Cardiac septum (tissue), 1 donor: ENCODE results near the gene LATS2. TPM values are rescaled to one million over a fixed set of nuclear protein-coding genes. Genes with fewer than 3 reads are reported as not detected.

Source experiments
- DNase-seq: peaks from one replicate; pipeline ENCODE4 v3.0.0-alpha.2; 2020; ENCODE audit warnings: low spot score
- intact Hi-C: fragments of 100-400 bp; cut with DNase I; formaldehyde crosslinking; loops from one replicate; pipeline ENCODE4 v1.14.0; 2022
- long read RNA-seq: library from polyadenylated mRNA; unstranded; transcript quantifications from one replicate; pipeline ENCODE4 v2.0.0, GENCODE V29; 2021
- total RNA-seq: library from RNA; stranded (reverse); fragmentation: NEBNext Ultra II Directional; extraction: Animal tissue kit (Norgen Biotek cat#: 25700); gene quantifications from one replicate; pipeline ENCODE4 v1.2.1, GENCODE V29; 2021
- donor health status: DM: no; HTN: no; CAD: no.

LATS2 gene
- 27.8 TPM for total RNA-seq
- long read RNA-seq, full-length matches to known transcripts = 2 of 20 reads
- long read RNA-seq, partial matches to known transcripts = 5 of 20 reads
- long read RNA-seq, other reads (novel, unspliced or antisense) = 13 of 20 reads

DNA sequence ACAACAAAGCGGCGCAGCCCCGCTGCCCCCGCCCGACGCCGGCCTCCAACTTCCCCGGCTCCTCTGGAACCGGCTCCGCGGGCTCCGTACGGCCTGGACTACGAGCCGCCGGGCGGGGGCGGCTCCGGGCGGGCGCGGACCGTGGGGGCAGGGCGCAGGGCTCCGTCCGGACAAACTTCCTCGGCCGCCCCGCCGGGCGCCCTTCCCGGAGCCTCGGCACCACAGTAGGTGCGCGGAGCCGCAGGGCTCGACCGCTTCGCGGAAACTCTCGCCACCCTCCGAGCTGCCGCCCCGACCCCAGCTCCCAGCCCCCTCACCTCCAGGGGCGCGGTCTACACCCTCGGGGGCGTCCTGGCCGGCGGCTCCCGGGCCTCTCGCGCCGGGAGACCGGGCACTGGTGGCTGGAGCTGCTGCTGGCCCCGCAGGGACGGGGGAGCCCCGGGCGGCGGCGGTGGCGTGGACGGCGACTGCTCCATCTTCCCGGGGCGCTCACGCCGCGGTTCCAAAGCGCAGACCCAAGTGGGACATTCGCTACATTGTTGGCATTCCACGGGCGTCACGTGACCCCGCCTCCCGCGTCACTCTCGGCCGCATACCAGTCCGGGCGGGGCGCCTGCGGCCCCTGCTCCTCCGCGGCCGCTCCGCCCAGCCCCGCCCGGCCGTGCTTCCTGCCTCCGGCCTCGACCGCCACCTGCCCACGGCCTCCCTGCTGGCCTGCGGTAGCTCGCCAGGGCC, at the start of gene LATS2:
TSS of gene LATS2 (minus strand) at position 558 of the 735 bp plus-strand sequence. CDS start 15,560 bp downstream, outside the sequence.
- intact Hi-C loops = loop anchor here (2.0 to 5.0 kb wide), 2 partner anchors 26 to 119 kb away; no protein-coding TSS in a partner anchor
- peak; percentile 99 for DNase-seq

DNA sequence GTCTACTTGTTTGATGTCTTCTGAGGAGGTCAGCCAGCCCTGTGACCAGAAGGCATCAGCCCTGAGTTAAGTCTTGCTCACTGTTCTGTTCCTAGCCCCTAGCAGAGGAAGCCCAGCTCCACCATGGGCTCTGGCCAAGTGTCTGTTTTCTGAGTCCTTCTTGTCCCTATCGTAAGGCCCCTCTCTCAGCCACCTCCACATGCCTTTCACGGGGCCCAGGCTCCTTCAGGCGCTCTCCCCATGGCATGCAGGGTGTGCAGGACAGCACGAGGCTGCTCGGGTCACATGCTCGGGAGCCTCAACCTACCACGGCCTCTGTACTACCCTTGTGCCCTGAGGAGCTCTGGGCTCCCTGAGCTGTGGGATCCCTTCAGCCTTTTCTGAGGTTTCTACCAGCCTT, 47.8 kb upstream of the LATS2 start:
- no peak for DNase-seq
- intact Hi-C loops = no loop called here

DNA sequence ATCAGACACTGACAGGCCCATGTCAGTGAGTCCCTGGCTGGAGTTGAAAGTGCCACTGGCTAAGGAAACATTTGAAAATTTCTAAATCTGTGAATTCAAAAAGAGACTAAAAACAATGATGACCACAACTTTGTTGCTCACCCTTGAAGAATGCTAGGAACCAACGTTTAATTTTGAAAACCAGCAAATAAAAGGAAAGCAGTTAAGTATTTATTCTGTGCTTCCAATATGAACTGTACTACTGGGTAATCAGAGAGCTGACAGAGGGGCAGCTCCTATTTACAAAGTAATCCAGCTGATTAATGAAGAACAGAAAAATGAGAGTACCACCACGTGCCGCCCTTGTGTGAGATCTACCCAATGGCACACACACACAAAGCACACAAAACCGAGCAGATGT, 44.7 kb upstream of the LATS2 start:
- intact Hi-C loops = no loop called here
- DNase-seq = no peak

DNA sequence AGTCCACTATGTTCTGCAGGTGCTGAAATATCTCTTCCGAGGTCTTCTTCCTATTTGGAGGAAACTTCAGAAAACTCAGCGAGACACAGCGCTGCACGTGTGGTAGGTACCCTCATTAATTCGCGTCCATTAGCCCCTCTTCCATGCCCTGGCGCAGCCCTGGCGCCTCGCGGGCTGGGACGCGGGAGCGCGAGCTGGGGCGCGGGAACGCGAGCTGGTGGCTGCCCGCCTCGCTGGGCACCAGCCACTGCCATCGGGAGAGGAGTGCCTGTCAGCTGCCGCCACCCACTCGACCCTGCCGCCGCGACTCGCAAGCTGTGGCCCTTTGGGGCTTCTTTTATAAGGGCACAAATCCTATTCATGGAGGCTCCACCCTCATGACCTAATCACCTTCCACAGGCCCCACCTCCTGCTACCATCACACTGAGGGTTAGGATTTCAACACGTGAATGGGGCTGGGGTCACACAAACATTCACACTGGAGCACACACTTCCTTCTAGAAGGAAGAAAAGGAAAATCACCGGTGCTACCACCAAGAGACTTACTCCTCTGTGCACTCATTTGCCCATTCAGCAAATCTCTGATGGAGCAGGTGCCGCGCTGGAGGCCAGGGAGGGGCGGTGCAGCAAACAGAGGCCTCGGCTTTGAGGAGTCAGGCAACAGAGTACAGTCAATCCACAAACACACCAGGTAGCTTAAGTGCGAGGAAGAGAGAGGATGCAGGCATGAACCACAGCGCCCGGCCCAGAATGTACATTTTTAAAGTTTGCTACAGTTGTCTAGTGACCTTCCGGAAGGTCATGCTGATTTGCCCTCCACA, 43.0 kb upstream of the LATS2 start:
- no peak for DNase-seq
- intact Hi-C loops = no loop called here

DNA sequence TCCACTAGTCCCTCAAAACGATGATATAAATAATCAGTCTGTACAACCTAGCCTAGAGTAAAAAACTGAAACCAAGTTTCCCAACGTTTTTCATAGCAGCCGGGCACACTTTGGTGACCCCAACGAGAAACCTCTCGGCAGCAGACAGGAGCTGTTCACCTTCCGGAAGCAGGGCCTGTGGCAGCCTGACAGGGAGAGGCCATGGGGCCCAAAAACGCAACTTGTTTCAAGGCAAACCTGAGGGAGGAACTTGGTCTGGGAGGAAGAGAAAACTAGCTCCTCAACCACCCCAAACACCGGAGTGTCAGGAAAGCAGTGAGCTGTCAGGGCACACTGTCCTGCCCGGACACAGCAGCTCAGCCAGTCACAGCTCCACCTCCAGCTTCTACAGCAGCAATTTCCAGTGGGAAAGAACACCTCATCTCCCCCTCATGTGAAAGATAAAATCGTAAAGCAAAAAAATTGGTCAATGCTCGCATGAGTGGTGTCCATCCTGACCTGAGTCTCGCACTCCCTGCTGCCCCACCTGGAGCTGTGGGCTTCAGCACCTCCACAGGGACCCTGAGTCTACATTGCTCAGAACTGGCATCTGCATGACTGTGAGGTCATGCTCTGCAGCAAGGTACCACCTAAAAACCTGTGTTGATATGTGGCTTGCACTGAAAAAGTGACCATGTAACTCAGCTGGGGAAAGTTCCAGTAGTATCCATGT, 40.6 kb upstream of the LATS2 start:
- DNase-seq = no peak
- intact Hi-C loops = no loop called here

DNA sequence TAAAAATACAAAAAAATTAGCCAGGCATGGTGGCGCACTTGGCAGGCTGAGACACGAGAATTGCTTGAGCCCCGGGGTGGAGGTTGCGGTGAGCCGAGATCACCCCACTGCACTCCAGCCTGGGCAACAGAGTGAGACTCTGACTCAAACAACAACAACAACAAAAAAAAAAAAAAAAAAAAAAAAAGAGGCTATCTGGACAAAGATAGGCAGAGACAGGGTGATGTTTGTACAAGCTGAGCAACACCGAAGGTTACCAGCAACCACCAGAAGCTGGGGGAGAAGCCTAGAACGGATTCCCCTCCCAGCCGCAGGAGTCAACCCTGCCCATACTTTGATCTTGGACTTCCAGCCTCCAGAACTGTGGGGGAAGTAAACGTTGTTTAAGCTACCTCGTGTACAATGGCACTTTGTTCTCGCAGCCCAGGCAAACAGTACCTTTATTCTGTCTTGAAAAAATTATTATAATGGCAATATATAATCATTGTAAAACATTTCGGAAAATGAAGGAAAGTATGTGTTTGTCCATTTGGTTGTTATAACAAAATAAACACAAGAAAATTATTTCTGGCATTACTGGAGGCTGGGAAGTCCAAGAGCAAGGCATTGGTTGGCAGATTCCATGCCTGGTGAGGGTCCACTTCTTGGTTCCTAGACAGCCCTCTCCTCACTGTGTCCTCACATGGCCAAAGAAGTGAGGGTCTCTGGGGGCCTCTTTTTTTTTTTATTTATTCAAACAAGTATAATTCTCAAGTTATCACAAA, 39.8 kb upstream of the LATS2 start:
- intact Hi-C loops = no loop called here
- DNase-seq = no peak

DNA sequence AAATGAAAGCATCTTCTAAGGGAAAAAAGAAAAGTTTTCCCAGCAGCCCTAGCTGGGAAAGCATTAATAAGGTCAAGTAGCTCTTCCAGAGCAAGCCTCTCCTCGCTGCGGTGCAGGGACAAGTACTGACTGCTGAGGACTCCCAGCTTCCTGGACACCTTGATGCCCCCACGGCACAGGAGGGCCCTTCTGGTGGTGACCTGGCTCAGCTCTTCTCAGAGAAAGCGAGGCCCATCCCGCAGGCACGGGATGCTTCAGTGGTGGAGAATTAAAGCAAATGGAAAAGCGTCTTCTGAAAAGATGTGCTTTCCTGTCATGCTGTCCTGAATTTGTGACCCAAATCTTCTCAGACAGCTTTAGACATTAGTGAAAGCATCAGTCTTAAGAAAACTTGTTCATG, 38.8 kb upstream of the LATS2 start:
- intact Hi-C loops = no loop called here
- no peak for DNase-seq

DNA sequence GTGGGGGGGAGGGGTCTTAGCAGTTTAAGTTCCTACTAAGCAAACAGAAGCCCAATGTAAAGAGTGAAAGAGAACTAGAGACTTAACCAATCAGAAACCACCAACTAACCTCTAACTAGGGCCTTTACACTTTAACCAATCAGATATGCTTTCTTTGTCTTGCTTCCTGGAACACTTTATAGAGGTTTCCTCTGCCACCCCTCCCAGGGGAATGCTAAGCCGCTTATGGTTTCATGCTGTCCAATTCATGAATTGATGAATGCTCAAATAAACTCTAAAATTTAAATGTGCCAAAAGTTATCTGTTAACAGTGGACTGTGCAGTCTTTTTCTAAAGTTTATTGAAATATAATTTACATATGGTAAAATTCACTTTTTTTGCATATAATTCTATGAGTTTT, 33.9 kb upstream of the LATS2 start:
- no peak for DNase-seq
- intact Hi-C loops = no loop called here

DNA sequence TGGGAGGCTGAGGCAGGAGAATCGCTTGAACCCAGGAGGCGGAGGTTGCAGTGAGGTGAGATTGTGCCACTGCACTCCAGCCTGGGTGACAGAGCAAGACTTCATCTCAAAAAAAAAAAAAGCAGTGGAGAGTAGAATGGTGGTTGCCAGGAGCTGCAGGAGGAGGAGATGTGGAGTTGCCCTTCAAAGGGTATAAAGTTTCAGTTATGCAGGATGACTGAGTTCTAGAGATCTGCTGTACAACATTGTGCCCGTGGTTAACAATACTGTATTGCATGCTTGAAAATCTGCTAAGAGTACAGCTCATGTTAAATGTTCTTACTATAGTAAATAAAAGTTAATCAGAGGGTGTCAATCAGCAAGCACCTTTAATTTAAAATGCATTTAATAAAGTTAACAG, 28.4 kb upstream of the LATS2 start:
- intact Hi-C loops = no loop called here
- DNase-seq = no peak

DNA sequence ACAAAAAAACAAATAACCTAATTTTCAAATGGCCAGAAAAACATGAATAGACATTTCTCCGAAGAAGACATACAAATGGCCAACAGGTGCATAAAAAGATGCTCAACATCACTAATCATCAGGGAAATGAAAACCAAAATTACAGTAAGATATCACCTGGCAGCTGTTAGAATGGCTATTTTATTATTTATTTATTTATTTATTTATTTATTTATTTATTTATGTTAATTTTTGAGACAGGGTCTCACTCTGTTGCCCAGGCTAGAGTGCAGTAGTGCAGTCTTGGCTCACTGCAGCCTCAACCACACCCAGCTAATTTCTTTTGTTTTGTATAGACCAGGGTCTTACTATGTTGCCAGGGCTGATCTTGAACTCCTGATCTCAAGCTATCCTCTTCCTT, 27.1 kb upstream of the LATS2 start:
- DNase-seq = no peak
- intact Hi-C loops = no loop called here

DNA sequence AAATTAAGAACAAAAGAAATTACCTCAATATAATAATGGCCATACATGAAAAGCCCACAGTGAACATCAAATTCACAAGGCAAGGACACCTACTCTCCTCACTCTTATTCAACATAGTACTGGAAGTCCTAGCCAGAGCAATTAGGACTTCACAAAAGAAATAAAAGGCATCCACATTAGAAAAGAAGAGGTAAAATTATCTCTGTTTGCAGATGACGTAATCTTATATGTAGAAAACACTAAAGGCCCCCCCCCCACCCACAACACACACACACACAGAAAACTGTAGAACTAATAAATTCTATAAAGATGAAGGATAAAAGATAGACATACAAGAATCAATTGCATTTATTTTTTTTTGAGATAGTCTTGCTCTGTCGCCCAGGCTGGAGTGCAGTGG, 25.5 kb upstream of the LATS2 start:
- intact Hi-C loops = no loop called here
- DNase-seq = no peak

DNA sequence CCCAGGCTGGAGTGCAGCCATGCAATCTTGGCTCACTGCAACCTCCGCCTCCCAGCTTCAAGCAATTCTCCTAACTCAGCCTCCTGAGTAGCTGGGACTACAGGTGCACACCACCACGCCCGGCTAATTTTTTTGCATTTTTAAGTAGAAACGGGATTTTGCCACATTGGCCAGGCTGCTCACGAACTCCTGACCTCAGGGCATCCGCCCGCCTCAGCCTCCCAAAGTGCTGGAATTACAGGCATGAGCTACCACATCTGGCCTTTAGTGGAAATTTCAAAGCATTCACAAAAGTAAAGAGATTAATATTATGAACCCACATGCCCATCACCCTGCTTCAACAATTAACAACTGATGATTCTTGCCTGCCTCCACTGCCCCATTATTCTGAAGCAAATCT, 20.5 kb upstream of the LATS2 start:
- intact Hi-C loops = no loop called here
- no peak for DNase-seq

DNA sequence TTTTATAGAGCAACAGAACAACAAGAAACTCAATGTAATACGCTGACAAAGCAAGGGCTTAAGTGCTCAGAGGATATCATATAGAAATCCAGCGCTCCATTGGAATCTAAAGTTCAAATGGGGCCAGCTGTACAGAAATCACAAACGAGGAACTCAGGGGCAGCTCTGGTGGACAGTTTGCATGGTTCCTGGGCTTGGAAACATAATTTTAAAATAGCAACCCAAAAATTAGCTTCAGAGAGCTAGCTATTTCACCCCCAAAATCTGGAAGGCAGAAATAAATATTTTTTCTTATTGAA, 19.2 kb upstream of the LATS2 start:
- intact Hi-C loops = no loop called here
- no peak for DNase-seq

DNA sequence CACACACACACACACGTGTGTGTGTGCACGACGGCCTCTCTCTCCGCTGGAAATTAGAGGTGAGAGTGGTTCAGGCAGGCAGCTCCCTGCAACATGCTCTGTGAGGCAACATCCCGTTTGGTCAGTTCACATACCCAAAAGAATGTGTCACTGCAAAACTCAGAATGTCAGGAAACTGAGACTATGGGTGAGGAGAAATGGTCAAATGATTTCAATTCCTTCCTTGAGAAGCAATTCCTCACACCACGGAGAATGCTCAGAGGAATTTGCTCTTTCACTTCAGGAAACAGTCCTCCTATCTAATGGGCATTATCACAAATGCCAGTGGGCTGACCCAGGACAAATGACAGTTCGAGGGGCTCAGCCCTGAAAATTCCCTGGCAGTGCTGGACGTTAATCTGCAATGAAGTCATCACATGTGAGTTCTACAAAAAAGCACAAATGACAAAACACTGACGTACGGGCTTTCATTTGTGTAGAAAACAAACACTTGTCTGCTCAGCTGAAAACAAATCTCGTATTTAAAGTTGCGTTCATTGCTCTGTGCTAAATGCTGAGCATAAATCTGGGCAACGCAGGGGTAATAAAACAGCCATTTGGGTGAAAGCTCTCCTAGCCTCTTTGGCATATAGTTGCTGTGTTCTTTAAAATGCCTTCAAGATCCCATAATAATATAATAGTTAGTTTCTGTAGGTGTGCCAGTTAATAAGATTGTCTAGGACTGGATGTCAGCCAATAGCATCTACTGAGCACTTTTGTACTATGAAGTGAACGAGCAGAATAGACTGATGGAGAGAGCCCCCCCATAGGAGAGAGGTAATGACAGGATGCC, 18.6 kb upstream of the LATS2 start:
- intact Hi-C loops = no loop called here
- DNase-seq = no peak

DNA sequence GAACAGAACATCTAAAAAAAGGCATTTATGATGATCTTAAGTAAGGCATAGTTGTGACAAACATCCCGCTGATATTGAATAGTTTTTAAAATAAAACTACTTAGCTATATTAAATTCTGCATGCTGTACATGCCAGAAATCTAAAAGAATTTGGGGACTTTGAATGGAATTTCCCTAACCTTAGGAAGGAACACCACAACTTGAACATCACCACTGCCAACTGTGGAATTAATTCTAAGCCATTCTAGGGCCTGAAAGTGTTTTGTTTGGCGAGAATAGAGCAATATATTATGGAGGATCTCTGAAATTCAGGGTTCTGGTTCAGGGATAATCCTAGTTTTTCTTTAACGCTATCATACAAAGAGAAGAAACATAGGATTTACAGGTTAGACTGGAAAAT, 17.8 kb upstream of the LATS2 start:
- intact Hi-C loops = no loop called here
- DNase-seq = no peak

DNA sequence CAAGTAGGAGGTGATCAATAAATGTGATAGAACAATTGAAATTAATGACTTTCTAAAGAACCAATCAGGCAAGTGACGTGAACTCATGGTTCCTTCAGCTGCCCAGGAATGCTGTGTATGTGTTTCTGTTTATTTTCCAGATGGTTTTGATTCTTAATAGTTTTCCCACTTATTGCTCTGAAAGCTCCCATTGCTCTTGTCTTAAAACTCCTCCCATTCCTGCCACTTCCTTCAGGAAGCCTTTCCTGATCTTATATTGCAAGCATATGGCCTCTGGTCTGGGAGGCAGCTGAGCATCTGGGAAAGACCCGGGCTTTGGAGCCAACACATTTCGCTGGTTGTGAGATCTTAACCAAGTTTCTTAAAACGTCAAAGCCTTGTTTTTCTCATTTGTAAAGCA, 17.1 kb upstream of the LATS2 start:
- intact Hi-C loops = no loop called here
- no peak for DNase-seq

DNA sequence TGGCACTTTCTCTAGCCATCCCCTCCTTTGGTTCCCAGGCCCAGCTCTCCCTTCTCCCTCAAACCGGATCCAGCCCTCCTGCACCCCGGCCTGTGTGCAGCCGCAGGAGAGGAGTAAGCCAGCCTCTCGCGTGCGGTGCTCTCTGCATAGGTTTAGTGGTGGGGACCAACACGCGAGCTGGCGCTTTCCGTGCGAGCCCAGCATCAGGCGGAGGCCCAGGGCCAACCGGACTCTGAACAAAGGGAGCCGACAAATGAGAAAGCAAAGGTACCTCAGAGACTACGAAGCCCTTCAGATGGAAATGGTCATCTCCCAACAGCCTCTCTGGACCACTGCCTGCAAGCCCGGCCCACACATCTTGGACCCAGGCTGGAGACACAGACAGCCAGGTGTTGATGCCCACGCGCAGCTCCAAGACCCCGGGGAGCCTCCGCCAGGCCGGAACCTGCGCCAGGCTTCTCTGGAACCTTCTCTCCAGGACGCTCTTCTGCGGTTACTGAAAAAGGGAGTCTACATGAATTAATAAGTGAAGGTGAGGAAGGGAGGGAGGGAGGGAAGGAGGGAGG, 16.5 kb upstream of the LATS2 start:
- DNase-seq = no peak

DNA sequence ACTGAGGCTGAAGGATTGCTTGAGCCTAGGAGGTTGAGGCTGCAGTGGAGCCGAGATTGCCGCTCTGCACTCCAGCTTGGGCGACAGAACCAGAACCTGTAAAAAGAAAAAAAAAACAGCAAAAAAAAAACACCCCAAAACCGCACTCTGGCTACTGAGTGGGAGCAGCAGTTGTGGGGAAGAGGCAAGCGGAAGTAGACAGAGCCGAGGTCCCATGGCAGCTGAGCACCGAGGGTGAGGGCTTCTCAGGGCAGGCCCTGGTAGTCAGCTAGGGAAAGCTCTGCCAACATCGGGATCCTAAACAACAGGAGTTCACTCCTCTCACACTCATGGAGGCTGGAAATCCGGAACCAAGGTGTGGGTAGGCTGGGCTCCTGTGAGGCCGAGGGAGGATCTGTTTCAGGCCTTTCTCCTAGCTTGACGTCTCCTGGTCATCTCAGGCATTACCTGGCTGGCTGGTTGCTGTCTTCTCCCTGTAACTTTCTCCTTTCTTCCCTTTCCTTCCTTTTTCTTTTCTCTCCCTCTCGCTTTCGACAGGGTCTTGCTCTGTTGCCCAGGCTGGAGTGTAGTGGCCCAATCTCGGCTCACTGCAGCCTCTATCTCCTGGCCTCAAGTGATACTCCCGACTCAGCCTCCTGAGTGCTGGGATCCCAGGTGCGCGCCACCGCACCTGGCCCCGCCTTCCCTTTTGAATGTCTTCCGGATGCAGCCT, 15.8 kb upstream of the LATS2 start:
- DNase-seq = no peak
- intact Hi-C loops = no loop called here

More for the DNA sequence above, 16.5 kb upstream of the LATS2 start:
- intact Hi-C loops = no loop called here
